ENCODE measurements around the gene ABCC1. TPM values are rescaled to one million over a fixed set of nuclear protein-coding genes. Genes with fewer than 3 reads are reported as not detected.

ABCC1 gene
- total and polyA plus RNA-seq, 2 of the 4 experiments (the other 2 are of a cell fraction) = 39.4 to 66.0 TPM

GRCh38 chr16:15954814-15955151, 5.4 kb downstream of the ABCC1 start:
- Histone ChIP-seq H4K20me1 (ENCODE audit: insufficient read depth, low read length) (peaks cover 96% of the 10 kb centered on the region), H3K9ac (ENCODE audit: low read depth, low read length) (no peak overlapping the region), H3K79me1 (ENCODE audit: low read depth in 1 of 2, low read length in 2 of 2) (peaks cover 5 to 86% of the 10 kb centered on the region in 2 experiments; a peak in 3 of 4 replicates), H2BK5ac (ENCODE audit: low read depth, low read length, poor library complexity, severe bottlenecking) (peak overlapping the region; percentile 7), H3K27me3 (ENCODE audit: control insufficient read depth, insufficient read depth, low read length) (no peaks in the 10 kb centered on the region), H3K36me3 (ENCODE audit: control insufficient read depth, insufficient read depth, low read length) (peaks cover 23% of the 10 kb centered on the region; the same call in 1 of the 2 replicates), H3K4ac (ENCODE audit: low read depth, low read length) (peak overlapping the region; percentile 45; the same call in 1 of the 2 replicates), H4K5ac (ENCODE audit: low read depth, low read length) (no peak overlapping the region), H3K4me2 (ENCODE audit: low read depth, low read length) (peak overlapping the region; percentile 33; the same call in 1 of the 2 replicates), H4K91ac (ENCODE audit: insufficient read depth, low read depth, low read length) (no peak overlapping the region; the same call in 1 of the 2 replicates), H2AK9ac (replicated peaks; ENCODE audit: low read depth, low read length, poor library complexity) (no peak overlapping the region), H3K27ac (ENCODE audit: insufficient read depth, low read length) (0 out of 2 replicates have a peak overlapping the region, but pooled peaks have one; percentile 13), H3K14ac (replicated peaks; ENCODE audit: low read depth, low read length) (peak overlapping the region; percentile 63), H2BK120ac (ENCODE audit: low read depth, low read length) (no peak overlapping the region), H3K56ac (ENCODE audit: extremely low read depth, insufficient read depth, low read length) (no peak overlapping the region), H2AFZ (replicated peaks; ENCODE audit: low read length, poor library complexity) (no peak overlapping the region), H2BK20ac (ENCODE audit: low read depth, low read length) (no peak overlapping the region), H2AK5ac (ENCODE audit: low read depth, low read length) (peak overlapping the region; percentile 4; the same call in 1 of the 2 replicates), H3K9me1 (ENCODE audit: insufficient read depth, low read length) (peaks cover 51% of the 10 kb centered on the region), H3K18ac (ENCODE audit: low read depth, low read length) (no peak overlapping the region), H3K4me3 (ENCODE audit: insufficient read depth, low read depth, low read length) (no peak overlapping the region), H3K4me1 (ENCODE audit: control insufficient read depth, insufficient read depth, low read length) (peaks cover 23% of the 10 kb centered on the region), H3K23ac (ENCODE audit: low read depth, low read length) (peak overlapping the region; percentile 13), H2BK15ac (ENCODE audit: low read depth, low read length) (no peak overlapping the region), H3K9me3 (ENCODE audit: control insufficient read depth, insufficient read depth, low read length) (no peaks in the 10 kb centered on the region), H4K8ac (ENCODE audit: low read depth in 2 of 2, low read length in 2 of 2) (no peak overlapping the region)
- peak; percentile 39; the same call in 1 of the 2 replicates for TF ChIP-seq BHLHE40 (IDR thresholded peaks at IDR 0.05; ENCODE audit: low read depth, low read length)
- TF ChIP-seq ELK1 (IDR thresholded peaks at IDR 0.05; ENCODE audit: borderline replicate concordance, low read depth, low read length) = no peak
- TF ChIP-seq CTCF (conservative IDR thresholded peaks at IDR 0.05; ENCODE audit: low read depth, low read length) = no peak
- TF ChIP-seq MAFK (IDR thresholded peaks at IDR 0.05; ENCODE audit: low read depth, low read length) = peak; percentile 53
- TF ChIP-seq NFE2L2 (IDR thresholded peaks at IDR 0.05; ENCODE audit: low read depth, low read length) = no peak
- ChIA-PET CTCF (no interaction called here), POLR2A (ENCODE audit: unreplicated experiment) (no interaction called here)
- intact Hi-C loops (cut with micrococcal nuclease) (loop anchor here (5.0 kb wide), 1 partner anchor 73 kb away; no protein-coding TSS in a partner anchor), in situ Hi-C loops (cut with MboI; ENCODE audit: low sequenced_read_pairs) (no loop called here), dilution Hi-C loops (cut with HindIII; ENCODE audit: low sequenced_read_pairs, unreplicated experiment) (no loop called here)
- WGBS, 2 experiments (ENCODE audit: extremely low coverage in 2 of 2, insufficient read length in 1 of 2) = 23% methylated on average over 7 of the region's 11 CpGs; no CpG with 5 or more reads in 1 of the 2 experiments
- no TSS peak for BruUV-seq (replicated peaks)
- DNase-seq (peak; percentile 75), ATAC-seq (ENCODE audit: low read depth) (no peak; the same call in 1 of the 2 replicates)

All from IMR-90 (cell line).